Measurements from ENCODE around the gene LRRD1.
A peak's percentile ranks its signal among the peaks of the same experiment; 100 is the strongest.
"Not testable (repeated sequence)": the region's sequence is repeated elsewhere in the genome, so short reads cannot be mapped to it uniquely, and the experiment has no call there.

LRRD1 gene

DNA sequence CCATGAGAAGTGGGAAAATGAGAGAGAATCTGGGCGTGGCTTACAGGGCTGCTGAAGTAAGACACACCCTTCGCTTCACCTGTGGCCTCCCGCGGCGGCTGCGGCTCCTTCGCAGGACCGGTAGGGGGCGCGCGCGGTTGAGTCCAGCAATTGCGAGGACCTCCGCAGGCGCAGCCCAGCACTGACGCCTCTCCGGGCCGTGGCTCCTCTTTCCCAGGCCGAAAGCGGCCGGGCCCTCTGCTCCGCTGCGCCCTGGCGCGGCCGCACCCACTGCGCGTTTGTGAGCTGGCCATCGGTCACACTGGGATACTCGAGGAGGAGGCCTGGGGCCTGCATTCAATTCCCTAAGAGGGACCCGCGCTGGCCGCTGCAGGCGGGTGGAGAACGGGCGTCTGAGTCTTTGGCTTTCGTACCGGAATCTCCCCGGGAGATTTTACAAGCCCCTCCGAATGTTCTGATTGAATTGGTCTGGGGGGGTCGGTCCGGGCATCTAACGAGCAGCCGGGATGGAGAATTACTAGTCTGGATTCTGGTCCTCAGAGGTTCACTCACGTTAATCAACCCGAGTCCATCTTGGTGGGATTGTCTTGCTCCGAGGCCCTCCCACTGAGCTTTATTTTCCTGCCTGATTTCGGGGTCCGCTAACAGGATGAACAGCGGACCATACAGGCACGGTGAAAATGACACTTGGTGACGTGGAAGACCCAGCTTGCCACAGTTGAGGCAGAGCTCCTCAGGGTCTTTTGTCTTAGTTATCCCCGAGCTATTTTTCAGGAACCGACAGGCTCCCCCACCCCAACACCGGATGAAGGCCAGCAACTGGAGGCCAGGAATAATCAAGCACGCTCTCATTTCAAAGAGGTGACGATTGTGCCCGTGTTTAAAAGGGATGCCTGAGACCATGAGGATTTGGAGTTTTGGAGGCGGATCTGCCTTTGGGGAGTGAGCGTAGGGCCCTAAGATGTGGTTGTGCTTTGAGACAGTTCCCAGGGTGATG lies at the start of gene LRRD1:
TSS of gene LRRD1 (minus strand) at position 215 of the 997 bp plus-strand sequence. CDS start 13,940 bp downstream, outside the sequence.
- DNase-seq, result peak; percentile 64

DNA sequence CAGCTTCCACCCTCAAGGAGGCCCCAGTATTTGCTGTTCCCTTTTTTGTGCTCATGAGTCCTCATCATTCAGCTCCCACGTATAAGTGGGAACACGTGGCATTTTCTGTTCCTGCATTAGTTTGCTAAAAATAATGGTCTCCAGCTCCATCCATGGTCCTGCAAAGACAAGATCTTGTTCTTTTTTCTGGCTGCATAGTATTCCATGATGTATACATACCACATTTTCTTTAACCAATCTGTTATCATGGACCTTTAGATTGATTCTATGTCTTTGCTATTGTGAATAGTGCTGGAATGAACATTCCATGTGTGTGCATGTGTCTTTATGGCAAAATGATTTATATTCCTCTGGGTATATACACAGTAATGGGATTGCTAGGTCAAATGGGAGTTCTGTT lies 49.8 kb upstream of the LRRD1 start:
- DNase-seq, result no peak

DNA sequence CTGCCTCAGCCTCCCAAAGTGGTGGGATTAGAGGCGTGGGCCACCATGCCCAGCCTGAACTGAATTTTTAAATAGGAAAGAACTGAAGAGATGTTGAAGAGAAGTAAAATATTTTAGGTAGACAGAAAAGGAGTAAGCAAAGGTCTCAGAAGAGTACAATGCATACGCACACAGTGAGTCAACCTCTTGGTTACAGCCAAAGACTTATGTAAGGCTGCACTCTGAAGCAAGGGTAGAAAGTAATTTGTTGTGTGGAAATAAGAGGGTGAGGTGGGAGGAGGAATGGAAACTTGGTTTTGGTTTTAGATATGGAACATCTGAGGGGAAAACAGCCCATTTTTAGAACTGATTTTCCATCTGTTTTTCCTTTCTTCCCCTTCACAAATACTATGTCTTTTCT lies 49.2 kb upstream of the LRRD1 start:
- no peak for DNase-seq

DNA sequence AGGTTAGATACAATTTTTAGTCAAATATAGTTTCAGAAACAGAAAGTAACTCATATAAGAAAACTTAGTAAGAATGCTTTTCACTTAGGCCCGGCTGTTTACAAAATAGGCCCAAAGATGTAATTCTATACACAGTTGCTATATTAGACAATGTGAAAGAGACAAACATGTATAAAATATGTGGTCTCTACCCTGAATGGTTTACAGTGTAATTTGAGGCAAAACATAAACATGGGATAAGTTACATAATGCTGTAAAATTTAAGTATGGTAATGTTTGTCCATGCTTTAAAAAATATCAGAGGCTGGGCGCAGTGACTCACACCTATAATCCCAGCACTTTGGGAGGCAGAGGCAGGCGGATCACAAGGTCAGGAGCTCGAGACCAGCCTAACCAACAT lies 48.0 kb upstream of the LRRD1 start:
- DNase-seq, result no peak

DNA sequence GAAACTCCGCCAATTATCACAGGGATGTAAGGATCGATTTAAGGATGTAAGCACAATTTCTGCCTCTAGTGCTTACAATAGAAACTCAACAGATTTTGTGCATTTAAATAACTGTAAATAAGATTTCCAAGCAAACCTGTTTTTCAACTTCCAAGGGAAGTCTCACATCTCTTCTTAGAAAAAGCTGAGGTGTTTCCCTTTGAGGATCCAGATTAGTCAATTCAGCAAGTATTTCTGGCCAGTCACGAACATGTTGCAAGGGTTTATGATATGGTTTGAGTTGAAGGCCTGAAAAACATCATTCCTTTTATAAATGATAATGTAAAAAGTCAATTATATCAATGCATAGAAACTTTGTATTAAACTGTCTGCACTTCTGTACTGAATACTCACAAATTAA lies 42.8 kb upstream of the LRRD1 start:
- no peak for DNase-seq

DNA sequence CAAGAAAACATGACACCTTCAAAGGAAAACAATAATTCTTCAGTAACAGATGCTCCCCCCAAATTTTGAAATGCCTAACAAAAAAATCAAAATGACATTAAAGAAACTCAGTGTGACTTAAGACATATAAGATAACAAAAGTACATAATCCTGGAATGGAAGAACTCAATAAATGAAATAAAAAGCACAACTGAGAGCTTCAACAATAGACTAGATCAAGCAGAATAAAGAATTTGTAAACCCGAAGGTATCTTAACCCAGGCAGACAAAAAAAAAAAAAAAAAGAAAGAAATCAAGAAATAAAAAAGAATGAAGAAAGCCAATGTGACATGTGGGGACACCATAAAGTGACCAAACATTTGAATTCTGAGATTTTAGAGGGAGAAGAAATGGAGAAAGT lies 27.7 kb upstream of the LRRD1 start:
- no peak for DNase-seq

DNA sequence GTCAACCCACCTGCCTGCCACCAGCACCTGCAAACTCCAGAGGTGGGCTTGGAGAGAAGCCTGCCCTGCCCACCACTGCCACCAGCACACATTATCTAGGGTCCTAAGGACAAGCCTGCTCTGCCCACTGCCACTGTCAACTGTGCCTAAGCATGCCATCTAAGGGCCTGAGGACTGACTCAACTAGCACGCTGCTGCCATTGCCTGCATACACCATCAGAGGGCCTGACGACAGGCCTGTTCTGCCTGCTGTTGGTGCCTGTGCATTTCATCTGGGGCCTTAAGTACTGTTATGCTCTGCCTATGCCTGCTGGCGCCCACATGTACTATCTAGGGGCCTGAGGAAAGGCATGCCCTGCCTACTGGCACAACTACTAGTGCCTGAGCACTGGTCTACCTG lies 27.0 kb upstream of the LRRD1 start:
- DNase-seq, result no peak

DNA sequence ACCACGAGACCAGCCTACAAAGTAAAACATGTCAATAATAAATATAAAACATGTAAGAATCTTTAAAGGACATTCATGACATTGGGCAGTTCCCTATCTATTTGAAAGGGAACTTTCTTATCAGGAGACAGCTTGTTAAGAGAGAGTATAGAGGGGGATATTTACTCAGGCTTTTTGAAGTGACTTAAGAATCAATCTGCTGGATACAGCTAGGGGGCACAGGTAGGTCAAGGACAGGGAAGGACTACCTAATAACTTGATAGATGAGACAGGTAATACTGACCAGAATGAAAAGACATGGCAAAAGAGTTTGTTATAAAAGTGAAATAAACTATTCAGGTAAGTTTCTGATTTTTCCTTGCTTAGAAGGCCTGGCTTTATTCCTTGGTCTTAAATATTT lies 21.8 kb upstream of the LRRD1 start:
- no peak for DNase-seq

DNA sequence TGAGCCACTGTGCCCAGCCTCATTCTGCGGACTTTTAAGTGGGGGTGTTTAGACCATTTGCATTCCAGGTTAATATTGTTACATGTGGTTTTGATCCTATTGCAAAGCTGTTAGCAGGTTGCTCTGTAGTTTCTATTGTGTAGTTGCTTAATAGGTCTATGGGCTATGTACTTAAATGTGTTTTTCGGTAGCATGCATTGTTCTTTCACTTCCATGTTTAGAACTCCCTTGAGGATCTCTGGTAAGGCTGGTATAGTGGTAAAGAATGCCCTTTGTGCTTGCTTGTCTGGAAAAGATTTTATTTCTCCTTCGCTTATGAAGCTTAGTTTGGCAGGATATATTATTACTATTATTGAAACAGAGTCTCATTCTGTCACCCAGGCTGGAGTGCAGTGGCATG lies 13.4 kb upstream of the LRRD1 start:
- no peak for DNase-seq

DNA sequence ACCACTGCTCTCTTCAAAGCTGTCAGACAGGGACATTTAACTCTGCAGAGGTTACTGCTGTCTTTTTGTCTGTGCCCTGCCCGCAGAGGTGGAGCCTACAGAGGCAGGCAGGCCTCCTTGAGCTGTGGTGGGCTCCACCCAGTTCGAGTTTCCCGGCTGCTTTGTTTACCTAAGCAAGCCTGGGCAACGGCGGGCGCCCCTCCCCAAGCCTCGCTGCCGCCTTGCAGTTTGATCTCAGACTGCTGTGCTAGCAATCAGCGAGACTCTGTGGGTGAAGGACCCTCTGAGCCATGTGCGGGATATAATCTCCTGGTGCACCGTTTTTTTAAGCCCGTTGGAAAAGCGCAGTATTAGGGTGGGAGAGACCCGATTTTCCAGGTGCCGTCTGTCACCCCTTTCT lies 10.3 kb upstream of the LRRD1 start:
- not testable (repeated sequence) for DNase-seq

DNA sequence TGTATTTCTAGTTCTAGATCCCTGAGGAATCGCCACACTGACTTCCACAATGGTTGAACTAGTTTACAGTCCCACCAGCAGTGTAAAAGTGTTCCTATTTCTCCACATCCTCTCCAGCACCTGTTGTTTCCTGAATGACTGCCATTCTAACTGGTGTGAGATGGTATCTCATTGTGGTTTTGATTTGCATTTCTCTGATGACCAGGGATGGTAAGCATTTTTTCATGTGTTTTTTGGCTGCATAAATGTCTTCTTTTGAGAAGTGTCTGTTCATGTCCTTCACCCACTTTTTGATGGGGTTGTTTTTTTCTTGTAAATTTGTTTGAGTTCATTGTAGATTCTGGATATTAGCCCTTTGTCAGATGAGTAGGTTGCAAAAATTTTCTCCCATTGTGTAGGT lies 5.4 kb upstream of the LRRD1 start:
- DNase-seq, result not testable (repeated sequence)

DNA sequence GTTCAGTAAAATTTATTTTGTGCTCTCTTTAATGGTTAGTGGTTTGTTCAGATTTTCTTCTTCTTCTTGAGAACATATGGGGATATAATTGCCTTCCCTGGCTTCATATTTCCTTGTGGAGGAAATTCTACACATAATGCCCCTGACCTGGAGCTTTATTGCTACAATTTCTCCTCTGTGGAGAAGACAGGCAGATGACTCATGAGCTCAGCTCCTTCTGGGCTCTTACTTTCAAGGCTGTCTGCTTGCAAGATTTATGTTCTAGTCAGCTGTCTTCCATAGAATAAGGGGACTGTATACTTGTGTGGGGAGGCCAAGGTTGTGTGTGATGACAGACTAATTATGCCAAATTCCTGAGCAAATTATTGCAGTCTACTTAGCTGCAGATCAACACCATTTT lies 1.6 kb downstream of the LRRD1 start:
- no peak for DNase-seq

DNA sequence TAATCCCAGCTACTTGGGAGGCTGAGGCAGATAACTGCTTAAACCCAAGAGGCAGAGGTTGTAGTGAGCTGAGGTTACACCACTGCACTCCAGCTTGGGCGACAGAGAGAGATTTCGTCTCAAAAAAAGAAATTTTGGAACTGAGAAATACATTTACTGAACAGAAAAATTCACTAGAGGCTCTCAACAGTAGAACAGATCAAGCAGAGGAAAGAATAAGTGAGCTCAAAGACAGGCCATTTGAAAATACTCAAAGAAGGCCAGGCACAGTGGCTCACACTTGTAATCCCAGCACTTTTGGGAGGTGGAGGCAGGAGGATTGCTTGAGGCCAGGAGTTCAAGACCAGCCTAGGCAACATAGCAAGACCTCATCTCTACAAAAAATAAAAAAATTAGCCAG lies 9.4 kb downstream of the LRRD1 start:
- DNase-seq, result not testable (repeated sequence)

DNA sequence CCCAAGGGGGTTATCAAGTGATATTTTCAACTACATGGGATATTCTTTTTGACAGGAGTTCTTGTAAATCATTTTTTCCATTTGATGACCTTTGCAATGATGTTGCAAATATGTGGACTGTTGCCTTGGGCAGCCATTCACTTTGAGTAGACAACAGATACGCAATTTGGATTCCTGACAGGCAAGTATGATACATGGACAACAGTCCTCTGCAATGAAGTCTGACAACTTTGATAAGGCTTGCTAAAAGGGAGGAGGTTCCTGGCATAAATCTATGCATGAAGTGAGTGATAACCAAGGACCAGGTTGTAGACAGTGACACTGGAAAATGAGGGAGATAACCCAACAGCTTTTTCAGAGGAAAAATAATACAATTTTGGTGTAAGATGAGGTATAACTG lies 17.7 kb downstream of the LRRD1 start:
- DNase-seq, result no peak

DNA sequence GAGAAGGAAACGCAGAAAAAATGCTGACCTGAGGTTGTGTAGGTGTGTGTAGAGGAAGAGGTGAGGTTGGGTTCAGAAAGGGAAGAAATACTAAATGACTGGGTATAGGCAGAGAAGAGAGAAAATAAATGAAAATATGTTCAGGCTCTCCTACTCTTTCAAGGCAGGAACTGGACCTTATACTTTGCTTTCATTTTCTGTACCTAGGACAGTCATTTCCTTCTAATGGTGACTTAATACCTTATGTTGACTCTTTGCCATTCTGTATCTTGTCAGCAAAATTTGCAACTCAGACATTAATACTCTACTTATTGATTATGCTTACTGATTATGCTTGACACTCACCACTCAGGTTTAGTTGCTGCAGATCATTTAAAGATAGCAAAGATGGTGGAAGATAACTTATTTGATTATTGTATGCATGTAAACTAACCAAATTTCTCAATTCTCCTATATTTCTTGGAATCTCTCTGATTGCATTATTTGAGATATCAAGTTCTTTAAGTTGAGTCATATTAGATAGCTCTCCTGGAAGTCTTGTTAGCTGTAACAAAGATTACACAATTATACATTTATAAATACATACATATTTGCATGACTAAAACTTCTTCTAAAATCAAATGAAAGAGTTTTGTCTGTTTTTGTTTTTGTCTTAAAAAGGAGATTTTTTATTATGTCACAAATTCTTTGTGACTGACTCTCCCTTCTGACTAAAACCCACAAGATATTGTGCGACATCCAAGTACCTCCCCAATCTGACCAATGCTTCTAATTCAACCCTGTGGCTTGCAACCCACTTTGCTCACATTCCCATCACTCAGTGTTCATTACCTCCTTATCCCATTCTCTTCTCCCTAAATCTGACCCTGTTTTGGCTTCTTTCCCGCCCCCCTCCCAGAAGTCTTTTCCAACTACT lies 20.0 kb downstream of the LRRD1 start:
- DNase-seq, result no peak

DNA sequence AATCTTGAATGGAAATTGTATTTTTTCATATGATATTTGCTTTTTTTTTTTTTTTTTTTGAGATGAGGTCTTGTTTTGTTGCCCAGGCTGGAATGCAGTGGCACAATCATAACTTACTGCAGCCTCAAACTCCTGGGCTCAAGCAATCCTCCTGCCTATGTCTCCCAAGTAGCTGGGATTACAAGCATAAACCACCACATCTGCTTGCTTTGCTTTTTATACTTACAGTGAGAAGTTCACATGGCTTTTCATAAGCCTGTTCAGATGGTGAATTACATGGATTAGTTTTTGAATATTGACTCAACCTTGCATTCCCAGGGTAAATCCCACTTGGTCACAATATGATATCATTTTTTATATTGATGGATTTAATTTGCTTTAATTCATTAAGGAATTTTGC lies 22.0 kb downstream of the LRRD1 start:
- DNase-seq, result no peak

DNA sequence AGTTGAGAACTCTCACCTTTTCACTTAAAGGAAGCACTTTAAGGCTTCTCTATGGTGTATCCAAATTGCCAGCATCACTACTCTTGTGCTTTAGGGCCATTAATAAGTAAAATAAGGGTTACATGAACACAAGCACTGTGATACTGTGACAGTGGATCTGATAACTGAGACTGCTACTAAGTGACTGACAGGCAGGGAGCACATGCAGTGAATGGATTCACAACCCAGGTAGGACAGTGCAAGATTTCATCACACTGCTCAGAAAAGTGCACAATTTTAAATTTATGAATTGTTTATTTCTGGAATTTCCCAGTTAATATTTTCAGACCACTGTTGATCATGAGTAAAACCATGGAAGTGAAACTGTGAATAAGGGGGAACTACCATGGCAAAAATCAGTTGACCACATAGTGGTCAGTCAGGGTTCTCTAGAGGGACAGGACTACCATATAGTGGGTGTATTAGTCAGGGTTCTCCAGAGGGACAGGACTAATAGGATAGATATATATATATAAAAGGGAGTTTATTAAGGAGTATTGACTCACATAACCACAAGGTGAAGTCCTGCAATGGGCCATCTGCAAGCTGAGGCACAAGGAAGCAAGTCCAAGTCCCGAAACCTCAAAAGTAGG lies 23.7 kb downstream of the LRRD1 start:
- no peak for DNase-seq

DNA sequence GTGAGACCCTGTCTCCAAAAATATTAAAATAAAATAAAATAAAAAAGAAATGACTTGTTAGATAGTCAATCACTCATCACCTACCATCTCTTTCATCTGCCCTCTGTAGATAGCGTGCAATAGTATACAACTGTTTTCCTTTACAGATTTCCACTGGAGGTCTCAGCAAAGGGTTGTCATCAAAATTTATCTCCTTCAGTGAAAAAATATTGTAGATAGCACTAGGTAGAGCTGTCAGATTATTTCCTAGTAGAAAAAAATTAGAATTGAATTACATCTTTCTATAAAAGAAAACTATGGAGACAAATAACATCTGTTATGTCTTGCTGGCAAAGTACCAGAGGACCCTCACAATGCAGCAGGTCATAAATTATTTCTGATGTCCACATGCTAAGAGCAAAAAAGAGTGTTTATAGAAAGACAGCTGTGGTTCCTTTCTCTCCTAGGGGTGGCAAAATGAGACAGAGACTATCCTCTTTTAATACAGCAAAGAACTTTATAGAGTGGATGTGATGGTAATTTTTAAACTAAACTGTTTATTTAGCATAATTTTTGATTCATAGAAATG lies 28.4 kb downstream of the LRRD1 start:
- DNase-seq, result no peak

DNA sequence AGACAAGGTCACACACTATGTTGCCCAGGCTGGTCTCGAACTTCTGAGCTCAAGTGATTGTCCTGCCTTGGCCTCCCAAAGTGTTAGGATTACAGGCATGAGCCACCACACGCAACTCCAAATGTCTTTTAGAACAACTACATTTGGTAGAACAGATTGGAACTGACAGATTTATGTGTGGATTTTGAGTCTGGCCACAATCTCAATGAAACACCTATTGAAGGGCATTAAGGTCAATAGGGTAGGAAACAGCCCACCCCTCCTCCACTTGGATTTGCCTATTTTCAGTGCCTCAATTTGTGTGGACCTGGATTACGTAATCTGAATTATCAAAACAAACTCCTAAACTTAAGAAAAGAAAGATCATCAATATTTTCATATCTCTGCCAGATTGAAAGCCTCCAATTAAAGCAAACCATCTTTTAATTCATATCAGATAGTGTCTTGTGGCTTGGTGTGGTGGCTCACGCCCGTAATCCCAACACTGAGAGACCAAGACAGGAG lies 29.2 kb downstream of the LRRD1 start:
- DNase-seq, result no peak

DNA sequence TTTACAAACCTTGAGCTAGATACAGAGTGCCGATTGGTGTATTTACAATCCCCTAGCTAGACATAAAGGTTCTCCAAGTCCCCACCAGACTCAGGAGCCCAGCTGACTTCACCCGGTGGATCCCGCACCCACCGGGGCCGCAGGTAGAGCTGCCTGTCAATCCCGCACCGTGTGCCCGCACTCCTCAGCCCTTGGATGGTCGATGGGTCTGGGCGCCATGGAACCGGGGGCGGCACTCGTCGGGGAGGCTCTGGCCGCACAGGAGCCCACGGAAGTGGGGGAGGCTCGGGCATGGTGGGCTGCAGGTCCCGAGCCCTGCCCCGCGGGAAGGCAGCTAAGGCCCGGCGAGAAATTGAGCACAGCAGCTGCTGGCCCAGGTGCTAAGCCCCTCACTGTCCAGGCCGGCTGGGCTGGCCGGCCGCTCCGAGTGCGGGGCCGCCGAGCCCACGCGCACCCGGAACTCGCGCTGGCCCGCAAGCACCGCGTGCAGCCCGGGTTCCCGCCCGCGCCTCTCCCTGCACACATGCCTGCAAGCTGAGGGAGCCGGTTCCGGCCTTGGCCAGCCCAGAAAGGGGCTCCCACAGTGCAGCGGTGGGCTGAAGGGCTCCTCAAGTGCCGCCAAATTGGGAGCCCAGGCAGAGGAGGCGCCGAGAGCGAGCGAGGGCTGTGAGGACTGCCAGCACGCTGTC lies 35.6 kb downstream of the LRRD1 start:
- DNase-seq, result not testable (repeated sequence)

DNA sequence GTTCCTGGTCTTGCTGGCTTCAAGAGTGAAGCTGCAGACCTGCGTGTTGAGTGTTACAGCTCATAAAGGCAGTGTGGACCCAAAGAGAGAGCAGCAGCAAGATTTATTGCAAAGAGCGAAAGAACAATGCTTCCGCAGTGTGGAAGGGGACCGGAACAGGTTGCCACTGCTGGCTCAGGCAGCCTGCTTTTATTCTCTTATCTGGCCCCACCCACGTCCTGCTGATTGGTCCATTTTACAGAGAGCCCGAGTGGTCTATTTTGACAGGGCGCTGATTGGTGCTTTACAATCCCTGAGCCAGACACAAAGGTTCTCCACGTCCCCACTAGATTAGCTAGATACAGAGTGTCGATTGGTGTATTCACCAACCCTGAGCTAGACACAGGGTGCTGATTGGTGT lies 36.2 kb downstream of the LRRD1 start:
- not testable (repeated sequence) for DNase-seq

DNA sequence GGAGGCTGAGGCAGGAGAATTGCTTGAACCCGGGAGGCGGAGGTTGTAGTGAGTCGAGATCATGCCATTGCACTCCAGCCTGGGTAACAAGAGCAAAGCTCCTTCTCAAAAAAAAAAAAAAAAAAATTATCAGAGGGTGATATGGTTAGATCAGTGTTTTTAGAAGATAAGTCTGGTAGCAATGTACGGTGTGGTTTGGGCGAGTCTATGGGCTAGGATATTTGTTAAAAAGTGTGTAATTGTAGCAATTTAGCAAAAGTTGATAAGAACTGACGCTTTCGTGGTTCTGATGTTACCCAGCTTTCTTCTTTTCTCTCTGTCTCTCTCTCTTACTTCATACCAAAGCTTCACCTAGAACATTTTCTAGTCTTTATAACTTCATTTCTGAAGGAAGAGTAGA lies 37.8 kb downstream of the LRRD1 start:
- no peak for DNase-seq

Measured in NCI-H1436 (cell line).